ENCODE data around the gene PPM1M. TPM values are rescaled to one million over a fixed set of nuclear protein-coding genes. Genes with fewer than 3 reads are reported as not detected.

PPM1M gene
- total and polyA plus RNA-seq, 7 donors: 2.1 to 7.5 (median 3.0) TPM

GRCh38 chr3:52293491-52294319, 48.1 kb downstream of the PPM1M start:
- peaks cover 5% of the 10 kb centered on the region for H3K4me1 ChIP-seq
- 87 to 90% (median 88%) methylated on average over 17 of the region's 17 CpGs for WGBS, 3 donors
- no peak overlapping the region for H3K4me3 ChIP-seq
- no peak overlapping the region for H3K27ac ChIP-seq
- ATAC-seq (no peak), DNase-seq (no peak)
- no peaks in the 10 kb centered on the region for H3K9me3 ChIP-seq
- no peak for TF ChIP-seq CTCF (IDR thresholded peaks at IDR 0.05)
- no peaks in the 10 kb centered on the region for H3K27me3 ChIP-seq (ENCODE audit: insufficient read depth in 3 of 3, low read length in 2 of 3)
- intact Hi-C loops (cut with DNase I): no loop called here
- peaks cover 0 to 34% of the 10 kb centered on the region in 2 donors for H3K36me3 ChIP-seq (ENCODE audit: insufficient read depth in 1 of 2, low read depth in 1 of 2)

- H3K27me3 ChIP-seq (ENCODE audit: insufficient read depth in 3 of 3, low read length in 2 of 3): no peaks in the 10 kb centered on the region
- no peaks in the 10 kb centered on the region for H3K4me1 ChIP-seq
- ATAC-seq (no peak), DNase-seq (no peak)
- no peak for TF ChIP-seq CTCF (IDR thresholded peaks at IDR 0.05)
- peaks cover 0 to 34% of the 10 kb centered on the region in 2 donors for H3K36me3 ChIP-seq (ENCODE audit: insufficient read depth in 1 of 2, low read depth in 1 of 2)
- 85 to 87% (median 87%) methylated on average over 11 of the region's 11 CpGs for WGBS, 3 donors
- no peaks in the 10 kb centered on the region for H3K9me3 ChIP-seq
- intact Hi-C loops (cut with DNase I): loop anchor here in 1 of 2 donors (5.0 kb wide), 1 partner anchor 38 kb away; no protein-coding TSS in a partner anchor
- no peak overlapping the region for H3K4me3 ChIP-seq
- no peak overlapping the region for H3K27ac ChIP-seq
Measured at GRCh38 chr3:52294320-52295150, 49.0 kb downstream of the PPM1M start.

- no peaks in the 10 kb centered on the region for H3K4me1 ChIP-seq
- no peak for TF ChIP-seq CTCF (IDR thresholded peaks at IDR 0.05)
- ATAC-seq (no peak), DNase-seq (peak in 1 of 2 donors; percentile 4)
- no peaks in the 10 kb centered on the region for H3K27me3 ChIP-seq (ENCODE audit: insufficient read depth in 3 of 3, low read length in 2 of 3)
- H3K27ac ChIP-seq: no peak overlapping the region
- intact Hi-C loops (cut with DNase I): loop anchor here in 1 of 2 donors (5.0 kb wide), 1 partner anchor 37 kb away; no protein-coding TSS in a partner anchor
- H3K4me3 ChIP-seq: no peak overlapping the region
- peaks cover 0 to 32% of the 10 kb centered on the region in 2 donors for H3K36me3 ChIP-seq (ENCODE audit: insufficient read depth in 1 of 2, low read depth in 1 of 2)
- no peaks in the 10 kb centered on the region for H3K9me3 ChIP-seq
- 82 to 87% (median 84%) methylated on average over 5 of the region's 5 CpGs for WGBS, 3 donors
Measured at GRCh38 chr3:52295671-52296208, 50.2 kb downstream of the PPM1M start.

GRCh38 chr3:52297242-52298148, 51.9 kb downstream of the PPM1M start:
- H3K27ac ChIP-seq: no peak overlapping the region
- no peaks in the 10 kb centered on the region for H3K27me3 ChIP-seq (ENCODE audit: insufficient read depth in 3 of 3, low read length in 2 of 3)
- DNase-seq (no peak), ATAC-seq (no peak)
- H3K9me3 ChIP-seq: no peaks in the 10 kb centered on the region
- intact Hi-C loops (cut with DNase I): loop anchor here in 1 of 2 donors (5.0 kb wide), 1 partner anchor 35 kb away; no protein-coding TSS in a partner anchor
- TF ChIP-seq CTCF (IDR thresholded peaks at IDR 0.05): no peak
- H3K4me3 ChIP-seq: no peak overlapping the region
- 76 to 78% (median 76%) methylated on average over 11 of the region's 11 CpGs for WGBS, 3 donors
- no peaks in the 10 kb centered on the region for H3K4me1 ChIP-seq
- H3K36me3 ChIP-seq (ENCODE audit: insufficient read depth in 1 of 2, low read depth in 1 of 2): peaks cover 0 to 15% of the 10 kb centered on the region in 2 donors
